HepG2 (cell line): Measurements from ENCODE around the gene ITPR1. TPM values are rescaled to one million over a fixed set of nuclear protein-coding genes. Genes with fewer than 3 reads are reported as not detected.

Experiments
- ATAC-seq: fragments of 200-7000 bp; cut with Tn5 transposase; 3 replicates; pipeline ENCODE4 v1.9.1; 2020; ENCODE audit warnings: mild to moderate bottlenecking, moderate library complexity
- BruUV-seq: library from RNA; stranded (reverse); fragments of 400-500 nt; replicated peaks from 2 replicates; lab custom pipeline; 2021; lab: Mats Ljungman, UMichigan
- CTCF ChIA-PET: fragments of 300-600 bp; formaldehyde crosslinking; extraction: SDS; loops from one replicate; lab custom pipeline; 2021; ENCODE audit warnings: low total read pairs, inconsistent platforms, low intra/inter-chr PET ratio; lab: Yijun Ruan, JAX
- POLR2A ChIA-PET: fragments of 350-600 bp; sonication (Branson Sonifier 250); formaldehyde crosslinking; loops from one replicate; lab custom pipeline; 2020; ENCODE audit warnings: antibody characterized with exemption, inconsistent platforms; lab: Yijun Ruan, JAX
- DNase-seq: peaks from one replicate; pipeline ENCODE4 v3.0.0-alpha.2; 2015; ENCODE audit warnings: low spot score
- FAIRE-seq: peaks from 3 replicates; lab custom pipeline; 2011; peaks lifted over from hg19 to GRCh38; lab: Jason Lieb, UNC
- H2AFZ ChIP-seq: one replicate; pipeline ENCODE4 v1.6.1; 2011; ENCODE audit warnings: low read length, inconsistent platforms
- H3K27ac ChIP-seq: fragments of 300-600 bp; 3 replicates; pipeline ENCODE4 v1.8.0; 2011; ENCODE audit warnings: mixed run types, mild to moderate bottlenecking, mixed read lengths, low read length, inconsistent platforms; ENCODE audit not compliant: insufficient read depth; ENCODE audit errors: extremely low read length
- H3K27me3 ChIP-seq, 2 experiments: fragments of 200-600 bp in 1 of 2; 2 replicates in 1 of 2; 3 replicates in 1 of 2; pipeline versions ENCODE4 v1.6.0 to v1.8.0; 2011; ENCODE audit warnings: low read length in 2 of 2, mild to moderate bottlenecking in 2 of 2, moderate library complexity in 2 of 2, inconsistent platforms in 1 of 2; ENCODE audit not compliant: insufficient read depth in 2 of 2, control insufficient read depth in 1 of 2
- H3K36me3 ChIP-seq, 2 experiments: fragments of 200-600 bp in 1 of 2; replicated peaks in 1 of 2; 2 replicates in 1 of 2; 3 replicates in 1 of 2; pipeline versions ENCODE4 v1.5.1 to v1.8.0; 2011; ENCODE audit warnings: low read length in 2 of 2, inconsistent platforms in 1 of 2; ENCODE audit not compliant: insufficient read depth in 2 of 2, control insufficient read depth in 1 of 2
- H3K4me1 ChIP-seq: 2 replicates; pipeline ENCODE4 v1.5.1; 2012; ENCODE audit warnings: low read length, inconsistent platforms; ENCODE audit not compliant: insufficient read depth
- H3K4me2 ChIP-seq: 2 replicates; pipeline ENCODE4 v1.6.0; 2011; ENCODE audit warnings: low read depth, low read length, inconsistent platforms
- H3K4me3 ChIP-seq, 3 experiments: fragments of 200-600 bp in 1 of 3; sonication (generic), shearing (Covaris generic) in 1 of 3; replicated peaks in 1 of 3; 2 replicates each; pipeline ENCODE4 v1.5.1; 2011 to 2016; ENCODE audit warnings: low read length in 3 of 3, inconsistent platforms in 2 of 3, low read depth in 2 of 3, mild to moderate bottlenecking in 2 of 3, control low read depth in 1 of 3, mixed read lengths in 1 of 3; ENCODE audit not compliant: insufficient read depth in 1 of 3
- H3K79me2 ChIP-seq: one replicate; pipeline ENCODE4 v1.6.1; 2011; ENCODE audit warnings: low read length, inconsistent platforms; ENCODE audit not compliant: insufficient read depth
- H3K9ac ChIP-seq: 2 replicates; pipeline ENCODE4 v1.6.0; 2011; ENCODE audit warnings: mild to moderate bottlenecking, low read depth, low read length, inconsistent platforms; ENCODE audit not compliant: insufficient read depth
- H3K9me3 ChIP-seq: 2 replicates; pipeline ENCODE4 v1.5.1; 2012; ENCODE audit warnings: mild to moderate bottlenecking, low read length
- H4K20me1 ChIP-seq: 2 replicates; pipeline ENCODE4 v1.6.0; 2011; ENCODE audit warnings: inconsistent platforms, mild to moderate bottlenecking, low read length, moderate library complexity; ENCODE audit not compliant: insufficient read depth
- CEBPG ChIP-seq: IDR thresholded peaks from 2 replicates; pipeline ENCODE4 v1.6.1; 2016
- EZH2 ChIP-seq: conservative IDR thresholded peaks from 2 replicates; pipeline ENCODE4 v1.6.1; 2012; ENCODE audit warnings: mild to moderate bottlenecking, low read depth, low read length, moderate library complexity
- FOXP1 ChIP-seq, 2 experiments: fragments of 450-650 bp in 1 of 2; IDR thresholded peaks; 2 replicates each; pipeline ENCODE4 v1.6.1; 2017 to 2018; ENCODE audit warnings: antibody characterized with exemption in 1 of 2
- HOXA9 ChIP-seq: sonication (generic); formaldehyde crosslinking; IDR thresholded peaks from 2 replicates; pipeline ENCODE4 v1.8.1; 2022; ENCODE audit warnings: missing genetic modification reagents, mild to moderate bottlenecking, moderate library complexity, borderline replicate concordance
- NFKBIZ ChIP-seq: IDR thresholded peaks from 2 replicates; pipeline ENCODE4 v1.6.1; 2018; ENCODE audit warnings: missing genetic modification reagents, missing compliant biosample characterization
- RBFOX2 ChIP-seq: fragments of 200-400 bp; formaldehyde crosslinking; IDR thresholded peaks from 2 replicates; pipeline ENCODE4 v1.6.1; 2017; ENCODE audit warnings: low read depth, mild to moderate bottlenecking, low read length
- SSRP1 ChIP-seq: IDR thresholded peaks from 2 replicates; pipeline ENCODE4 v1.6.1; 2016; ENCODE audit warnings: control low read depth
- U2AF2 ChIP-seq: fragments of 200-400 bp; formaldehyde crosslinking; IDR thresholded peaks from 2 replicates; pipeline ENCODE4 v1.6.1; 2017; ENCODE audit warnings: low read depth, mild to moderate bottlenecking, low read length
- ZC3H4 ChIP-seq: sonication (generic); formaldehyde crosslinking; IDR thresholded peaks from 2 replicates; pipeline ENCODE4 v1.4.0; 2020; ENCODE audit warnings: missing genetic modification reagents, borderline replicate concordance
- ZEB1 ChIP-seq: IDR thresholded peaks from 2 replicates; pipeline ENCODE4 v1.6.1; 2012; ENCODE audit warnings: mild to moderate bottlenecking, low read depth, inconsistent platforms; ENCODE audit not compliant: insufficient replicate concordance
- ZNF101 ChIP-seq: sonication (generic); formaldehyde crosslinking; IDR thresholded peaks from 2 replicates; pipeline ENCODE4 v1.4.0; 2020; ENCODE audit warnings: mild to moderate bottlenecking, low read depth, missing genetic modification reagents, borderline replicate concordance
- ZNF205 ChIP-seq: IDR thresholded peaks from 2 replicates; pipeline ENCODE4 v1.6.1; 2018; ENCODE audit warnings: missing biosample characterization, missing genetic modification reagents
- ZNF337 ChIP-seq: sonication (generic); formaldehyde crosslinking; IDR thresholded peaks from 2 replicates; pipeline ENCODE4 v1.5.1; 2020; ENCODE audit warnings: missing genetic modification reagents, low read depth, mild to moderate bottlenecking, borderline replicate concordance
- WGBS: methylation state at CpG from one replicate; pipeline ENCODE4 v1.1.6; 2017; ENCODE audit warnings: low lambda C conversion rate; 5-methylcytosine and 5-hydroxymethylcytosine counted together
- in situ Hi-C: cut with HindIII; loops from 2 replicates; pipeline ENCODE4 v1.10.0; 2017; ENCODE audit warnings: low pct_unique_long_range_greater_than_20kb; ENCODE audit not compliant: extremely low pct_ligation_motif_present
- intact Hi-C: fragments of 100-400 bp; cut with micrococcal nuclease; formaldehyde crosslinking; loops from one replicate; pipeline ENCODE4 v1.10.0; 2022; ENCODE audit not compliant: unreplicated experiment
- polyA plus RNA-seq, 8 experiments: library from polyadenylated mRNA; depleted of rRNA in 3 of 8; stranded (reverse) in 7 of 8; unstranded in 1 of 8; fragments of >200 nt; fragmentation: Illumina TruSeq in 4 of 8; extraction: Trizol in 4 of 8; gene quantifications; 2 replicates each; pipeline versions ENCODE4 v1.2.1 to v1.2.3, GENCODE V29; 2011 to 2016; ENCODE audit warnings: low read depth in 4 of 8, missing spikeins in 1 of 8, mixed read lengths in 1 of 8; ENCODE audit not compliant: insufficient read depth in 1 of 8
- total RNA-seq, 5 experiments: library from RNA; depleted of rRNA; stranded (reverse); fragments of >200 nt; fragmentation: Illumina TruSeq; extraction: Trizol; gene quantifications; 2 replicates each; pipeline ENCODE4 v1.2.3, GENCODE V29; 2016; ENCODE audit warnings: low read depth in 1 of 5
- TF ChIP-seq, protein P1 (sequence below): IDR thresholded peaks from 2 replicates; pipeline ENCODE4 v1.6.1; 2016; ENCODE audit warnings: missing compliant biosample characterization, missing genetic modification reagents, borderline replicate concordance
- TF ChIP-seq, protein P2 (sequence below): sonication (generic); formaldehyde crosslinking; IDR thresholded peaks from 2 replicates; pipeline ENCODE4 v1.4.0; 2020; ENCODE audit warnings: missing genetic modification reagents
- TF ChIP-seq, protein P3 (sequence below): sonication (generic); formaldehyde crosslinking; IDR thresholded peaks from 2 replicates; pipeline ENCODE4 v1.4.0; 2020; ENCODE audit warnings: mild to moderate bottlenecking, missing genetic modification reagents, borderline replicate concordance
- TF ChIP-seq, protein P4 (sequence below): conservative IDR thresholded peaks from 2 replicates; pipeline ENCODE4 v1.6.1; 2018; ENCODE audit warnings: missing genetic modification reagents

ITPR1 gene
- total and polyA plus RNA-seq, 2 of the 13 experiments (the other 11 are each of a cell fraction or from before 2014, with no cell fraction given) = 10.0 to 11.4 TPM

DNA sequence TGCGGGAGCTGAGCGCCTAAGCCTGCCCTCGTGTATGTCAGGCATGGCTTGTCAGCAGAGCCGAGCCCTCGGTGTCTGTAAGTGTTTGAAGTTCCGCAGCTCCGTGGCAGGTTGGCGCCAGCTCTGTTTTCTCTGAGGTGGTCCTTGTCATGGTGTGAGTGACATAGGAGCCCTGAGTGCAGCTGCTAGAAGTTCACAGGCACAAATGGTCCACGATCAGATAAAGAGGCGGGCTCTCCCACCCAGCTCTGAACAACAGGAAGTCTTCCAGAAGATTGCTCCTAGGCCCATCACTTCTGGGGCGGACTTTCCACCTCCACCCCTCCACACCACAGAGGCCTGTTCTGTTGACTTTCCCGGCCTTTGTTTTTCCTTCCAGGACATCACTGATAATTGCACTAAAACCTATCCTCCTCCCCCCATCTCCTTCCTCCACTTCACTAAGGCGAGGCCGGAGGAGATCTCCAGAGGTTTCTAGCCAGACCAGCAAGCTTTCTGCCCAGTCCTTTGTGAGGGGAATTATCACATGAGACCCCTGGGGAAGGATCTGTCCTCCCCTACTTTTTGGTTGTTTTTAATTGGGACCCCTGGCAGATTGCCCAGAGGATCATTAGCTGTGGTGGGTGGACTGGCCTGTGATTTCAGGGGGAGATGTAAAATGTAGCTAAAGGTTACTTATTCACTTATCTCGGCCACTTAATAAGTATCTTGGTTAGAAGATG lies 19.9 kb downstream of the ITPR1 start (continued):
- no peak for TF ChIP-seq ZEB1
- TF ChIP-seq, protein P1, sequence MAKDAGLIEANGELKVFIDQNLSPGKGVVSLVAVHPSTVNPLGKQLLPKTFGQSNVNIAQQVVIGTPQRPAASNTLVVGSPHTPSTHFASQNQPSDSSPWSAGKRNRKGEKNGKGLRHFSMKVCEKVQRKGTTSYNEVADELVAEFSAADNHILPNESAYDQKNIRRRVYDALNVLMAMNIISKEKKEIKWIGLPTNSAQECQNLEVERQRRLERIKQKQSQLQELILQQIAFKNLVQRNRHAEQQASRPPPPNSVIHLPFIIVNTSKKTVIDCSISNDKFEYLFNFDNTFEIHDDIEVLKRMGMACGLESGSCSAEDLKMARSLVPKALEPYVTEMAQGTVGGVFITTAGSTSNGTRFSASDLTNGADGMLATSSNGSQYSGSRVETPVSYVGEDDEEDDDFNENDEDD (CRISPR knock-in tag) = peak; percentile 23; the same call in 1 of the 2 replicates
- TF ChIP-seq ZNF337 = no peak
- TF ChIP-seq NFKBIZ = no peak
- TF ChIP-seq SSRP1 = no peak
- TF ChIP-seq EZH2 = no peak
- TF ChIP-seq CEBPG (CRISPR knock-in tag) = no peak
- TF ChIP-seq, protein P2, sequence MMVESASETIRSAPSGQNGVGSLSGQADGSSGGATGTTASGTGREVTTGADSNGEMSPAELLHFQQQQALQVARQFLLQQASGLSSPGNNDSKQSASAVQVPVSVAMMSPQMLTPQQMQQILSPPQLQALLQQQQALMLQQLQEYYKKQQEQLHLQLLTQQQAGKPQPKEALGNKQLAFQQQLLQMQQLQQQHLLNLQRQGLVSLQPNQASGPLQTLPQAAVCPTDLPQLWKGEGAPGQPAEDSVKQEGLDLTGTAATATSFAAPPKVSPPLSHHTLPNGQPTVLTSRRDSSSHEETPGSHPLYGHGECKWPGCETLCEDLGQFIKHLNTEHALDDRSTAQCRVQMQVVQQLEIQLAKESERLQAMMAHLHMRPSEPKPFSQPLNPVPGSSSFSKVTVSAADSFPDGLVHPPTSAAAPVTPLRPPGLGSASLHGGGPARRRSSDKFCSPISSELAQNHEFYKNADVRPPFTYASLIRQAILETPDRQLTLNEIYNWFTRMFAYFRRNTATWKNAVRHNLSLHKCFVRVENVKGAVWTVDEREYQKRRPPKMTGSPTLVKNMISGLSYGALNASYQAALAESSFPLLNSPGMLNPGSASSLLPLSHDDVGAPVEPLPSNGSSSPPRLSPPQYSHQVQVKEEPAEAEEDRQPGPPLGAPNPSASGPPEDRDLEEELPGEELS (CRISPR knock-in tag) = peak; percentile 54; the same call in 1 of the 2 replicates
- no peak for TF ChIP-seq ZNF101

DNA sequence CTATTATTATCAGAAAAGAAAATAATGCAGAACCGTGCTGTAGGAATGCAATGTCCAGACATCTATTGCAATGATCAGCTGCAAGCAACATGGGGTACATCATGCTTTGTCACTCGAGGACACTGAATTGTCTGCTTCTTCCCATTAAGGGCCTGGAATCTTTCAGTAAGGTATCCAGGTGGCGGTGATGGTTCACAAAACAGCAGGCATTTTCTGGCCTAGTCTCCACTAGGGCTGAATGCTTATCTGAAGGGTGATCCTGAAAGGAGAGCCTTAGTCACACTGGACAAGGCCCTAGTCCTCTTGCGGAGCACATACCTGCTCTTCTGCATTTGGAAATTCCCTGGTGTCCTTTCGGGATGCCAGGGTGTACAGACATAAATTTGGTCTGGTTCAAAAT lies 21.2 kb downstream of the ITPR1 start:
- ATAC-seq (no peak), DNase-seq (no peak), FAIRE-seq (no peak)
- Histone ChIP-seq H3K27me3 (no peaks in the 10 kb centered on the region), H2AFZ (no peak overlapping the region), H3K79me2 (no peaks in the 10 kb centered on the region), H3K4me2 (no peak overlapping the region), H3K9me3 (no peaks in the 10 kb centered on the region), H3K27ac (no peak overlapping the region), H3K9ac (no peak overlapping the region), H3K4me3 (no peak overlapping the region), H4K20me1 (no peaks in the 10 kb centered on the region), H3K36me3 (peaks cover 0 to 3% of the 10 kb centered on the region in 2 experiments; a peak in 2 of 5 replicates), H3K4me1 (peaks cover 47% of the 10 kb centered on the region)
- WGBS = 91% methylated on average over 5 of the region's 5 CpGs
- POLR2A ChIA-PET = no interaction called here
- TF ChIP-seq RBFOX2 (no peak), ZNF205 (CRISPR knock-in tag) (no peak), ZC3H4 (CRISPR knock-in tag) (no peak), HOXA9 (CRISPR knock-in tag) (no peak), FOXP1 (IDR thresholded peaks at IDR 0.05) (no peak), FOXP1 (CRISPR knock-in tag; IDR thresholded peaks at IDR 0.05) (no peak), U2AF2 (no peak)
- TF ChIP-seq, protein P3, sequence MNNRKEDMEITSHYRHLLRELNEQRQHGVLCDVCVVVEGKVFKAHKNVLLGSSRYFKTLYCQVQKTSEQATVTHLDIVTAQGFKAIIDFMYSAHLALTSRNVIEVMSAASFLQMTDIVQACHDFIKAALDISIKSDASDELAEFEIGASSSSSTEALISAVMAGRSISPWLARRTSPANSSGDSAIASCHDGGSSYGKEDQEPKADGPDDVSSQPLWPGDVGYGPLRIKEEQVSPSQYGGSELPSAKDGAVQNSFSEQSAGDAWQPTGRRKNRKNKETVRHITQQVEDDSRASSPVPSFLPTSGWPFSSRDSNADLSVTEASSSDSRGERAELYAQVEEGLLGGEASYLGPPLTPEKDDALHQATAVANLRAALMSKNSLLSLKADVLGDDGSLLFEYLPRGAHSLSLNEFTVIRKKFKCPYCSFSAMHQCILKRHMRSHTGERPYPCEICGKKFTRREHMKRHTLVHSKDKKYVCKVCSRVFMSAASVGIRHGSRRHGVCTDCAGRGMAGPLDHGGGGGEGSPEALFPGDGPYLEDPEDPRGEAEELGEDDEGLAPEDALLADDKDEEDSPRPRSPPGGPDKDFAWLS (CRISPR knock-in tag) = no peak
- TF ChIP-seq, protein P4, sequence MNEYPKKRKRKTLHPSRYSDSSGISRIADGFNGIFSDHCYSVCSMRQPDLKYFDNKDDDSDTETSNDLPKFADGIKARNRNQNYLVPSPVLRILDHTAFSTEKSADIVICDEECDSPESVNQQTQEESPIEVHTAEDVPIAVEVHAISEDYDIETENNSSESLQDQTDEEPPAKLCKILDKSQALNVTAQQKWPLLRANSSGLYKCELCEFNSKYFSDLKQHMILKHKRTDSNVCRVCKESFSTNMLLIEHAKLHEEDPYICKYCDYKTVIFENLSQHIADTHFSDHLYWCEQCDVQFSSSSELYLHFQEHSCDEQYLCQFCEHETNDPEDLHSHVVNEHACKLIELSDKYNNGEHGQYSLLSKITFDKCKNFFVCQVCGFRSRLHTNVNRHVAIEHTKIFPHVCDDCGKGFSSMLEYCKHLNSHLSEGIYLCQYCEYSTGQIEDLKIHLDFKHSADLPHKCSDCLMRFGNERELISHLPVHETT (CRISPR knock-in tag) = no peak
- CTCF ChIA-PET = no interaction called here
- intact Hi-C loops = no loop called here
- no TSS peak for BruUV-seq
- in situ Hi-C loops = no loop called here
